NCI-H226 (cell line): ENCODE data around the gene SPECC1.
"Not testable (repeated sequence)": the region's sequence is repeated elsewhere in the genome, so short reads cannot be mapped to it uniquely, and the experiment has no call there.

Source experiments
- DNase-seq: peaks from one replicate; pipeline ENCODE4 v3.0.0-alpha.2; 2015

The SPECC1 gene

DNA sequence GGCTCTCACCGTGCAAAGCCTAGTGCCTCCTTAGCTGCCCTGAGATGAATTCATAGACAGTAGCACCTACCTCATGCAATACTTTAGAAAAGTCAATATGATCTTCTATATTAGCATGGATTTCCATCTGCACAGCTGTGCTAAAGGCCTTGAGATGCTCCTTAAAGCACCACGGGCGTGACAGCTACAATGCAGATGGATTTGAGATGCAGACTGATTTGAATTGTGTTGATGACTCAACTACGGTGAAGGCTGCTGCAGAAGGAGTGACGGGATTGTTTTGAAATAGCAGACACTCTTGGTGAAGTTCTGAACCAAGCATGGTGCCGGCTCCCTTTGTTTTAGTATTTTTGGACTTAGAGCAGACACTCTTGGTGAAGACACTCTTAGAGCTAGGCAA lies 88.2 kb downstream of the SPECC1 start:
- DNase-seq, result no peak

DNA sequence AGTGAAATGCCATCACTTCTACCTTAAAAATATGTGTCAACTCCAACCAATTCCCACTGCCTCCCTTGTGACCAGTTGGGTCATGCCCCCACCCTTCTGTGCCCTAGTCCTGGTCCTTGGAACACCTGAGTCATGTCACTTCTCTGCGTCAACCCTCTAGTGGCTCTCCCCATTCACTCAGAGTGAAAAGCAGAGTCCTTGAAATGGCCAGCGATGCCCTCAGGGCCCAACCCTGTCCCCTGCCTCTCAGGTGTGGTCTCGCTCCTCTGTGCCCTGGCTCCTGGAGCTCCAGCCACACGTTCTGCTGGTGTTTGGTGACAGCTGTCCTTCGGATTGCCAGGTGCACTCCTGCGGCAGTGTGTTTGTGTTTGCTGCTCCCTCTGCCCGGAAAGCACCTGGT lies 89.2 kb downstream of the SPECC1 start:
- DNase-seq, result no peak

DNA sequence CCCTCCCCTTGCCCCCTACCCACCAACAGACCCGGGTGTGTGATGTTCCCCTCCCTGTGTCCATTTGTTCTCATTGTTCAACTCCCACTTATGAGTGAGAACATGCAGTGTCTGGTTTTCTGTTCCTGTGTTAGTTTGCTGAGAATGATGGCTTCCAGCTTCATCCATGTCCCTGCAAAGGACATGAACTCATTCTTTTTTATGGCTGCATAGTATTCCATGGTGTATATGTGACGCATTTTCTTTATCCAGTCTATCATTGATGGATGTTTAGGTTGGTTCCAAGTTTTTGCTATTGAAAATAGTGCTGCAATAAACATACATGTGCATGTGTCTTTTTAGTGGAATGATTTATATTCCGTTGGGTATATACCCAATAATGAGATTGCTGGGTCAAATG lies 91.6 kb downstream of the SPECC1 start:
- not testable (repeated sequence) for DNase-seq

DNA sequence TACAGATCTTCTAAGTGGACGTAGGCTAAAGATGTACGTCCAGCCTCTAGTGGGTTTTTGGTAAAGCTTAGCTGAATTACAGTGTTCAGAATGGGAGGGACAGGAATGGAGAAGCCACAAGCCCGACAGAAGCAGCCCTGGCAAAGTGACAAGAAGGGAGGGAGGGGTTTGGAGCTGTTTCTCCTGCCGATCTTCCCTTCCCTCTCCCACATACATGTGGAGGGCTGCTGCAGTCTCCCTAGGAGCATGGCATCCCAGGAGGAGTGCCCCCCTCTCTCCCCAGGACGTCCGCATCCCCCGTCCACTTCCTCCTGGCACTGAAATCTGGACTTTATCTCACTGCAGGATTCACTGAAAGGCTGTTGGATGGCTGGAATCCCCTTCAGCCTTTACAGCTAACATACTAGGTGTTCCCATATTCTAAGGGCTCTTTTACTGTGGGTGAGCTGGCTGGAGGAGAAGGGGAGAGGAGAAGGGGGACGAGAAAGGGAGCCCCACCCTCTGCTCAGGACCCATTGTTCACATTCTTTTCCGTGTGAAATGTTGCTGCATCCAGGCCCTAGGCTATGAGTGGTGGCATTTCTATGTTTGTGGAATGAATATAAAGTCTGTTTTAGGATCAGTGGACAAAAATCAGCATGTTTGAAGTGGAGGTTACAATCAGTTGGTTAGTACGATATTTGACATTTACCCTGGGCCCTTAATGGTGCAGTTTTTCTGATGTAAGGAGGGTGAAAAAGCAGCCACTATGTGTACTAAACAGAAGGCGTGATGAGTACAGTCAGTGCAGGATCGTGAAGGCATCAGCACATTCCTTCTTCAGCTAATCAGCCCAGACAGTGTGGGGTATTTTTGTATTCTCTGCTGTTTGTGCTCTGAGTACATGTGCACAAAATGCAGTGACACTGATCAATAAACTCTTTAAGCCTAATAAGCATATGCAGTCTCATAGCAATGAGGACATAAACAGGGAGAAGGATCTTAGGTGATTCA lies 94.6 kb downstream of the SPECC1 start:
- no peak for DNase-seq

DNA sequence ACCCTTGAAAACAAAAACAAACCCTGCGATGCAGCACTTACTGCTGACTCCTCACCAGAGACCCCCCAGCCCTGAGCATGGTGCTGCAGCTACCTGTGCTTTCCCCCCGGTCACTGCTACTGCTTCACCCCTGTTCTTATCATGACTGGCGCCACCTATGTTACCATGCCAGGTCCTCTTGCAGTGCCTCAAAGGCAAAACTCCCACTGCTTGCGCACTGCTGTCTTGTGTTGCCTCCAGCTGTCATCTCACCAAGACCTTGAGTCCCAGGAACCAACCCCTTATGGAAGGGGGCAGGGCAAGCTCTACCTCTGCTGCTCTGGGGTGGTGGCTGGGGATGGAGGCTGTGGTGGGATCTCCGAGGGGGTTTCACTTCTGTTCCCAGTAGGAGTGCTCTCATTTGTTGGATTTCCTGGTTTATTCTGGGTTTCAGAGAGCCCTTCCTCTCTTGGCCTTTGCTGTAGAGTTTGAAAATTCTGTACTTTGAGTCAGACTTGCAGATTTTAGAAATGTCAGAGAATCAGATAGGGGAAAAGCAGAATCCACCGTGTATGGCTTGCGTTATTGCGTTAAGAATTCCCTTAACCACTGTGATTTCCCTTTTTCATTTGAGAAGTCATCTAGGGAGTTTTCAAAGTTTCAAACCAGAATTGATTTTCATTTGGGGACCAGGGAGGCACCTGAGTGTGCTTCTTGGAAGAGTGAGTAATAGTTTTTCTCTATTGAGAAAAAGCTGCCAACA lies 96.6 kb downstream of the SPECC1 start:
- no peak for DNase-seq

DNA sequence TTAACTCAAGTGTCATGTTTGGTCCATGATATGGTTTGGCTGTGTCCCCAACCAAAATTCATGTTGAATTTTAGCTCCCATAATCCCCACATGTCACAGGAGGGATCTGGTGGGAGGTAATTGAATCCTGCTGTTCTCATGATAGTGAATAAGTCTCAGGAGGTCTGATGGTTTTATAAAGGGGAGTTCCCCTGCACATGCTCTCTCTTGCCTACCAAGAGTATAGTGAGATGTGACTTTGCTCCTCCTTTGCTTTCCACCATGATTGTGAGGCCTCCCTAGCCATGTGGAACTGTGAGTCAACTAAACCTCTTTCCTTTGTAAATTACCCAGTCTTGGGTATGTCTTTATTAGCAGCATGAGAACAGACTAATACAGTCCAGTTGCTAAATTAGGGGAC lies 97.3 kb downstream of the SPECC1 start:
- DNase-seq, result not testable (repeated sequence)

DNA sequence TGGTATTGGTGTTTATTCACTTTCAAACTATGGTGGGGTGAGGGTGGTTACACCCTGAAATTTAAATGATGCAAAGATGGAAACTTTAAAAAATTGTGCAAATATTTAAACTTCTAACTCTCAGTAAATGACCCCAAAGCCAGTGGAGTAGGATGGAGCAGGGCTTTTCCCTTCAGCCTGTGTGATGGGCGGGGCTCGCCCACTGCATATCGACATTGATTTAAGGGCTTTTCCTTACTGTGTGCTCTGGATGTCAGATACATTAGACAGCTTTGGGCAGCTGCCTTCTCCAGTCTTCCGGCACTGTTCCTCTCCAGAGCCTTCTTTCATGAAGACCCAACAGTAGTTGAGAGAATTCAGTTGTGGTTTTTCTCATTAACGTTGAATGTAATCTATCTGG lies 99.9 kb downstream of the SPECC1 start:
- no peak for DNase-seq

DNA sequence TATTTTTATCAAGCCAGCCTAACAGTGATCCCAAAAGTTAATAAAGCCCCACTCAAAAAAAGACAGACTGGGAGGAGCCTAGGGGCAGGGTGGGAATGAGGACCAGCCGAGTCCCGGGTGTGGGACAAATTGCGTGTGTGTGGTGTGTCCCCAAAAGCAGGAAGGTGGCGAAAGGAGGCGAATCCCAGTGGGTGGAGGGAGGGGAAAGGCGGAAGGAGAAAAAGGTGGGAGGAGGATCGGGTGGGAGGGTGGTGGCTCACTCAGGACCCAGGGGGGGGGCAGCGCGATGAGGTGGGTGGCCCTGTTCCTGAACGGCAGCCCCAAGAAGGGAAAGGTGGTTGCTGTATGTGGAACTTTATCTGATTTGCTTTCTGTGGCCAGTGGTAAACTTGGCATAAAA lies 102.4 kb downstream of the SPECC1 start:
- DNase-seq, result no peak

DNA sequence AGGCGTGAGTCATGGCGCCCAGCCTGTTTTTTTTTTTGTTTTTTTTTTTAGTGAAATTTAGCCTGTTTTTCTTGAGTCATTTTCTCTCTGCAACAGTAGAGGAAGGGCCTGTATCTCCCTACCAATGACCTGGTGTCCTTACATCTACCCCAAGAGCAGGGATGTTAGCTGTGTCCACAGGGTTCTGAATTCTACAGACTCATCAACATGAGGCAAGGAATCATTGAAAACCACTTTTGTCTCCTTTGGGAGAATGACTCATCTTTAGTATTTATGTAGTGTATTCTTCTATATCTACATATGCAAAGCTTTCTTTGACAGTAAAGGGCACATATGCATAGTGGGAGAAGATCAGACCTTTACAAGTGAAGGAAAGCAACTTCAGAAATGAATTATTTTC lies 105.3 kb downstream of the SPECC1 start:
- no peak for DNase-seq

DNA sequence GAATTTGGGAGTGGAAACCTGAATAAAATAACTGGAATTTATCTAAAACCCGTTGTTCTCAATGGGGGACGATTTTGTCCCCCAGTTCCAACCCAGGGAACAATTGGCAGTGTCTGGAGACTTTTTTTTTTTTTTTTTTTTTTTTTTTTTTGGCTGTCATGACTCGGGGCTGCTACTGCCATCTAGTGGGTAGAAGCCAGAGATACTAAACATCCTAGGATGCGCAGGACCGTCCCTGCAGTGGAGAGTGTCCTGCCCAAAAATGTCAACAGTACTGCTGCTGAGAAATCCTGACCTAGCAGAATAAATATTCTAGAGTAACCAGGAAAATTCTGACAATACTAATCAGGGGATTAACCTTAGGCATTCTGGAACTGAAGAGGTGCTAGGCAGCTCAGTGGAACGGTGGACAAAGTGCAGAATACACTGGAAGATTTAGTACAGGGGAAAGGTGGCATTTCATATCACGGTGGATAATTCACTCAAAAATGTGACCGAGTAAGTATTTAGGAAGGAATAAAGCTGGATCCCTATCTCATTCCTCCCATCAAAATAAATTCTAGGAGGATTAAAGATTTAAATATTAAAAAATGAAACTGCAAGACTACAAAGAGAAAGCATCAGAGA lies 107.6 kb downstream of the SPECC1 start:
- peak; percentile 4 for DNase-seq

DNA sequence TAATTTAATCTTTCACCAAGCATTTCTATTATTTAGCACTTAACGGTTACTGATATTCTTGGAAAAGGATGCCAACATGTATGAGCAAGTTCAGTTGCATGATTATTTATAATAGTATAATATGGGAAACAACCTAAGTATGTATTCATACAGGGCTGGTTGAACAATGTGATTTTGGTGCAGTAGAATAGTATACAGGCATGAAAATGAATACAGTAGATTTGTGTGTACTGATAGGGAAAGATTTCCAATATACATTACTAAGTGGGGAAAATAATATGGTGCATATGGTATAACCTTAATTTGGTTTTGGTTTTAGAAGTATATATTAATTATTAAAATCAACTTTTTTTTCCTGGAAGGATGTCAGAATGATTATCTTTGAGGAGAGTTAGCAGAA lies 109.1 kb downstream of the SPECC1 start:
- DNase-seq, result no peak

DNA sequence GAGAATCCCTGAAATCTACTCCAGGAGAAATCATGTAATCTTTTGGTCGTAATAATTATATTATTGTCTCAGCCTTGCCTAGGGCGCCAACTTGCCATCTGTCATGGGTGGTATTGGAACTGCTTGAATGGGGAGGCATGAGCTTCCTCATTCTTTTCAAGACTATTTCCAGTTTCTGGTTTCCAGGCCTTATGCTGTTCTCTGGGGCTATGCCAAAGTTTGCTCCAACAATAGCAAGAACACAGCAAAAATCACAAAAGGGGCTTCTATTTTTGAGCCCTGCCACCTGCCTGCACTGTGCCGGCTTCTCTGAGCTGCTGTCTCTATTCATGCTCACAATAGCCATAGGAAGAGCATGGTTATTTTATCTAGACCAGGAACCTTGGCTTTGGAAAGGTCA lies 111.7 kb downstream of the SPECC1 start:
- DNase-seq, result no peak

DNA sequence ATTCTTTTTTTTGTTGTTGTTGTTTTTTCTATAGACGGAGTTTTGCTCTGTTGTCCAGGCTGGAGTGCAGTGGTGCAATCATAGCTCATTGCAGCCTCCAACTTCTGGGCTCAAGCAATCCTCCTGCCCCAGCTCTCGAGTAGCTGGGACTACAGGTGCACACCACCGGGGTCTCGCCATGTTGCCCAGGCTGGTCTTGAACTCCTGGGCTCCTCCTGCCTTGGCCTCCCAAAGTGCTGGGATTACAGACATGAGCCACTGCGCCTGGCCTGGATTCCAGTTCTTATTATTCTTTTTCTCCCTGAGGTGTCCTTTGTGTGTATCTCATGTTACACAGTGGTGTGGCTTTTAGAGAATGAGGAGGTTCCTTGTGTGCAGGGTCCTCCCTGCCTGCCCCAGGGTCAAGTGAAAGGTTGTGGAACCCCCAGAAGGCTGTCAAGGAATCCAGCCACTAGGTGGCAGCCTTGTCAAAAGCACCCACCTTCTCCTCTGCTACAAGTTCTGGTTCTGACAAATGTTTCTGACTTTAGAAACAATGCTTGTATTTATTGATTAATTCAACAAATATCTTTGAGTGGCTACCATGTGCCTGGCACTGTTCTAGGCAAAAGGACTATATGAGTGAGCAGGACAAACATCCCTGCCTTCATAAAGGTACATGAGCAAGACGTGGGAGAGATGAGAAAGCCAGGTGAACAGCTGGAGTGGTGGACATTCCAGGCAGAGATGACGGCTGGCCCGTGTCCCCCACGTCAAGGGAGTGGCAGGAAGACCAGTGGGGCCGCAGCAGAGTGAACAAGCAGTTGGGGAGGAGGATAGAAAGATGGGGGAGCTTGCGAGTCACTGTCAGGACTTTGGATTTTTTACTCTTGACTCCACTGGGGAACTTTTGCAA lies 112.4 kb downstream of the SPECC1 start:
- DNase-seq, result peak; percentile 26

DNA sequence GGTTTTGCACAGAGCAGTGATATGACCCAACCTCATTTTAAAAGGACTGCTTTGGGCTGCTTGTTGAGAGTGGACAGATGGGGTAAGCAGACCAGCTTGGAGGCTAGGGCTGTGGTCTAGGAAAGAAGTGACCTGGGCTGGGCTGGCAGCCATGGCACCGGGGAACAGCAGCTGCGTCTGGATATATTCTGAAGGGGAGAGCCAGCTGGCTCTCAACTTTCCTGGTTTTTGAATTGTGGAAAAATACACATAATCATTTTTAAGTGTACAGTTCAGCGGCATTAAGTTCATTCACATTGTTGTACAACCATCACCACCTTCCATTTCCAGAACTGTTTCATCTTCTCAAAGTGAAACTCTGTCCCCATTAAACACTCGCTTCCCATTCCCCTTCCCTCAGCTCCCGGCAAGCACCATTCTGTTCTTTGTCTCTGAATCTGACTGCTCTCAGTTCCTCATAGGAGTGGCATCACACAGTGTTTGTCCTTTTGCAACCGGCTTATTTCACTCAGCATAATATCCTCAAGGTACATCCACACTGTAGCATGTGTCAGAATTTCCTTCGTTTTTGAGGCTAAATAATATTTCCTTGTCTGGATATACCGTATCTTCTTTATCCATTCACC lies 113.2 kb downstream of the SPECC1 start:
- no peak for DNase-seq

DNA sequence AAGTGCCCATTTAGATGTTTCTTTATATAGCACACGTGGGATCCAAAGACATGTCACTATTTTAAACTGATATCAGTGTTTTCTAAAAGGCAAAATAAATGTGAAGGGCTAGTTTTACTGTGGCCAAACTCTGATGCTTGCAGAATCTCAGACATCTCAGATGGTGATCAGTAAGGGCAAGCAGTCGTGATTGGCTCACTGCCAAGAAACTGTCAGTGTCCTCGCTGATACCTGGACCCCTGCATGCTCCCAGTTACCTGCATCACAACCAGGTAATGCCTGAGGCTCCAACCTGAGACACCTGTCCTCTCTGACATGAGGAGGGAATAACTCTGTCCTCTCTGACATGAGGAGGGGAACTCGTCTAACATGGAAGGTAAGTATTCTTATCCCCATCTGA lies 114.0 kb downstream of the SPECC1 start:
- no peak for DNase-seq

DNA sequence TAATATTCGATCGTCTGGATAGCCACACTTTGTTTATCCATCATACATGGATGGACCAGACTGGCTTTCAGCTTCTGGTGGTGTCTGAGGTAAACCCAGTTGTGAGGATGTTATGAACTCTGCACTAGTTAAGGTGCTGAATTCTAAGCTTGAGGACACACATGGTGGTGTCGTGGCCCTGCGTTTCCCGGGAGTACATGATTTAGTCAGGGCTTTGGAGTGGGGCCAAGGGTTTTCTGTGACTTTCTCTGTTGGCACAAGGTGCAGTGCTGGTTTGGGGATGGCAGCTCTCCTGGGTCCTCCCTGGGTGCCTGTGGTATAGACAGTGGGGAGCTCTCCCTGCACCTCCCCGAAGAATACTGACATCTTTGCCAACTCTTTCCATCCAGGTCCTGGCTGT lies 116.6 kb downstream of the SPECC1 start:
- DNase-seq, result no peak

DNA sequence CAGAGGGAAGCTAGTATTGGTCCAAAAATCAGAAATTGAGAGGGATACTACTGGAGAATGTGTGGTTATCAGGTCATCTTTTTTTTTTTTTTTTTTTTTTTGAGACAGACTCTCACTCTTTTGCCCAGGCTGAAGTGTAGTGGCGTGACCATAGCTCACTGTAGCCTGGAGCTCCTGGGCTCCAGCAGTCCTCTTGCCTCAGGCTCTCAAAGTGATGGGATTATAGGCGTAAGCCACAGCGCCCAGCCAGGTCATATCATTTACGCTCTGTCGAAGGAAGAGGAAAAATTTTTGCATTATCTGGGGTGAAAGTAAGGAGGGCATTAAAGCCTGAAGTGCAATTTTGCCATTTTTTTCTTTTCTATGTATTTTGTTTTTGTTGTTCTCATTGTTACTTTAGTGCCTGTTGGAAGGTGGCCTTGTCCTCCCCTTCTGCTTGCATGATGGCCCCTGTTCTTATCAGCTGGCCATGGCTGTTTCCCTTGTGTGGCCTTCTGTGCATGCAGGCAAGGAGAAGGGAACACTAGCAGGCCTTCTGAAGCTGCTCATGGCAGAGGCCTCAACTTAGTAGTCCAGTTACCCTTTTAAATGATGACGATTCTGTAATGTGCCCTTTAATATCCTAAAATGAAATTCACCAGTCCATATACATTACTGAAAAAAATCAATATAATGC lies 118.3 kb downstream of the SPECC1 start:
- DNase-seq, result no peak

DNA sequence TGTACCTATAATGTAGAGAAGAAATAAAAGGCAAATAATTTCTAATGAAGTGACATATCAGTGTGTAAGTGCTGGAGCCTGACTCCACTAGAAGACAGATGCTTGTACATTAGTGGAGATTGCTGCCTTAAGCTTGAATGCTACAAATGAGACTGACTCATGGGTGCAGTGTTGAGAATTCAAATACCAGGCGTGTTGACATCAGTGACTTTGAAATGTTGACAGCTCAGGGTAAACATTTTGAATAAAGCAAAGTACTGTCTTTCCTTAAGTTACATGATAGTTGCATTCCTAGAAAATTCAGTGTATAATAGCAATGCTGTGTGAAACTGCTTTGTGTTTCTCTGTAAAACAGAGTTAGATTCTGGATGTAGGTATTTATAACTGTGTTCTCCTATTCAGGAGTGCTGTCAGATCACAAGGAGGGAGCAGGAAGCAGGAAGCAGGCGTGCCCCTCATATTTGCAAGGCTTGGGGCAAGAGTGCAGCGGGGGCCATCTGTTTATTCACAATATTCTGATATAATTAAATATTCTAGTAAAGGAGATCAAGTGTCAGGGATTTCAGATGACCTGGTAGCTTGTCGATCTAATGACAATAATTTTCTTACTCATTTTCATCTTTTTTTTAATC lies 119.0 kb downstream of the SPECC1 start:
- DNase-seq, result peak; percentile 24

DNA sequence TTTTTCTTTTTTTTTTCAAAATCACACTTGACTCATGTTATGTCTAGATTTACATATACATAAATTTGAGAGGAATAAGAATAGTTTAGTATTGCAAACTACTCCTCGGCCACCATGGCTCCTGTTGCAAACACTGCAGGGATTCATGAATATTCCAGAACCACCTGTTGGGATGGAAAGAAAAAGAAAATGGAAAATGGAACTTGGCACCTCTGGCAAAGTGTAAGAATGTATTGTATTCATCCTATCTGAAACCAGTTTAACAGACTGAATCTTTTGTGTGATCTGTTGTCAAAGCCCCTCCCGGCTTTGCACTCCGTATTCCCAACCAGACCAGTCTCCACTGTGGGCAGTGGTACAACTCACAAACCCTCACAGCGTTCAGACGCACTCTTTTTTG lies 124.4 kb downstream of the SPECC1 start:
- no peak for DNase-seq

DNA sequence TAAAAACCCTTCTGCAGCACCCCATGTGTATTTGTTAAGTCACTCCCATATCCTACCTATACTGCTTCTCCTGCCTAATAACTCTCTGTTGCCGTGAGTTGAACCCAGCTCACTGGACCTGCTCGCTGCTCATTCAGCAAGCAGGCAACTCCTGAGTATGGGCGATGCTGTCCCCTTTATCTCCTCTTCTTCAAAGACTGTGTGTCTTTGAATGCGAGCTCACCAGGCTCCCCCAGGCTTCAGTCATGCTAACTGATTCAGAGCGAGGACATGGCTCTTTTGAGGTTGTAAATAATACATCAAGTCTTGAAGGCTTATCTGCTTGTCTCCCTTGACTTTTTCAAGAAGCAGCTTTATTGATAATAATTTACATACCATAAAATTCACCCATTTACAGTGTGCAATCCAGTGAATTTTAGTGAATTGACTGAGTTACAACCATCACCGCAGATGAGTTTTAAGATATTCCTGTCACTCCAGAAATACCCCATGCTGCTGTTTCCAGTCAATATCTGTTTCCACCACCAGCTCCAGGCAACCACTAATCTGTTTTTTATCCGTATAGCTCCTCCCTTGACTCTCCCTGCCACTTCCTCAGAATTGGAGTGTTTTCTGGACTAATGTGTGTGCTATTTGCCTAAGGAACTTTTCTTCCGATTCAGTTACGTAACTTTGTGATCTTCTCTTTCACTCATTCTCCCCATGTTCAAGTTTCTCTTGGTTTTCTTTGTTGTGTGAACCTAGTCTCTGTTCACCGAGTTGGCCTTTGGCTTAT lies 132.2 kb downstream of the SPECC1 start:
- no peak for DNase-seq
